GM12891 (cell line): ENCODE measurements around the gene RND2.

Source experiments
- POU2F2 ChIP-seq: IDR thresholded peaks from 2 replicates; pipeline ENCODE4 v1.6.1; 2011; ENCODE audit warnings: low read depth, mild to moderate bottlenecking, control low read depth, low read length, moderate library complexity
- TAF1 ChIP-seq: IDR thresholded peaks from 2 replicates; pipeline ENCODE4 v1.6.1; 2011; ENCODE audit warnings: low read depth, low read length, control low read depth

- TF ChIP-seq TAF1 (no peak), POU2F2 (no peak)
Measured at GRCh38 chr17:43070257-43070656, 45.2 kb downstream of the RND2 start.
